Epithelial cell of prostate (primary cell): Measurements from ENCODE around the gene KLHL6.
"Not testable (repeated sequence)": the region's sequence is repeated elsewhere in the genome, so short reads cannot be mapped to it uniquely, and the experiment has no call there.

Source experiments
- DNase-seq: peaks from one replicate; pipeline ENCODE4 v3.0.0-alpha.2; 2011; ENCODE audit warnings: low read depth, low spot score
- H3K27ac ChIP-seq: fragments of 450-650 bp; 2 replicates; pipeline ENCODE4 v1.5.1; 2017; ENCODE audit warnings: mild to moderate bottlenecking

Gene KLHL6

GRCh38 chr3:183572935-183573334 lies 17.4 kb upstream of the KLHL6 start:
- no peak for DNase-seq
- no peak overlapping the region for H3K27ac ChIP-seq

- not testable (repeated sequence) for H3K27ac ChIP-seq, DNase-seq
Observed at GRCh38 chr3:183570191-183570590, 14.7 kb upstream of the KLHL6 start.

- no peak overlapping the region for H3K27ac ChIP-seq
- no peak for DNase-seq
Observed at GRCh38 chr3:183566880-183567279, 11.4 kb upstream of the KLHL6 start.

- H3K27ac ChIP-seq: no peak overlapping the region
- no peak for DNase-seq
Observed at GRCh38 chr3:183564046-183564445, 8.5 kb upstream of the KLHL6 start.

- DNase-seq: no peak
- no peak overlapping the region for H3K27ac ChIP-seq
Observed at GRCh38 chr3:183563536-183563874, 8.0 kb upstream of the KLHL6 start.

- H3K27ac ChIP-seq: no peak overlapping the region
- peak; percentile 14 for DNase-seq
Observed at GRCh38 chr3:183560607-183561006, 5.1 kb upstream of the KLHL6 start.

- no peak for DNase-seq
- no peak overlapping the region for H3K27ac ChIP-seq
Observed at GRCh38 chr3:183558495-183558894, 3.0 kb upstream of the KLHL6 start.

- no peak for DNase-seq
- no peak overlapping the region for H3K27ac ChIP-seq
Observed at GRCh38 chr3:183556722-183557121, 1.2 kb upstream of the KLHL6 start.

- no peak overlapping the region for H3K27ac ChIP-seq
- no peak for DNase-seq
Observed at GRCh38 chr3:183554377-183554776, 1.1 kb downstream of the KLHL6 start.

GRCh38 chr3:183553334-183554026 lies 2.0 kb downstream of the KLHL6 start:
- H3K27ac ChIP-seq: no peak overlapping the region
- no peak for DNase-seq

- no peak overlapping the region for H3K27ac ChIP-seq
- DNase-seq: no peak
Observed at GRCh38 chr3:183551930-183552329, 3.6 kb downstream of the KLHL6 start.

- peak; percentile 91 for DNase-seq
- H3K27ac ChIP-seq: peak overlapping the region; percentile 18
Observed at GRCh38 chr3:183548262-183548769, 7.2 kb downstream of the KLHL6 start.

GRCh38 chr3:183546625-183547024 lies 8.9 kb downstream of the KLHL6 start:
- H3K27ac ChIP-seq: no peak overlapping the region
- DNase-seq: no peak

GRCh38 chr3:183545708-183546107 lies 9.8 kb downstream of the KLHL6 start:
- no peak for DNase-seq
- no peak overlapping the region for H3K27ac ChIP-seq

GRCh38 chr3:183542355-183542754 lies 13.2 kb downstream of the KLHL6 start:
- no peak for DNase-seq
- H3K27ac ChIP-seq: no peak overlapping the region

- no peak overlapping the region for H3K27ac ChIP-seq
- no peak for DNase-seq
Observed at GRCh38 chr3:183541738-183542137, 13.8 kb downstream of the KLHL6 start.

GRCh38 chr3:183541235-183541655 lies 14.3 kb downstream of the KLHL6 start:
- no peak for DNase-seq
- H3K27ac ChIP-seq: no peak overlapping the region

- no peak overlapping the region for H3K27ac ChIP-seq
- DNase-seq: no peak
Observed at GRCh38 chr3:183540501-183541234, 14.8 kb downstream of the KLHL6 start.

GRCh38 chr3:183539811-183540210 lies 15.7 kb downstream of the KLHL6 start:
- DNase-seq: peak; percentile 85
- no peak overlapping the region for H3K27ac ChIP-seq

- H3K27ac ChIP-seq: no peak overlapping the region
- DNase-seq: no peak
Observed at GRCh38 chr3:183538486-183538885, 17.0 kb downstream of the KLHL6 start.

GRCh38 chr3:183537295-183537730 lies 18.2 kb downstream of the KLHL6 start:
- peak; percentile 70 for DNase-seq
- H3K27ac ChIP-seq: no peak overlapping the region
